Hematopoietic multipotent progenitor cell treated with erythropoietin and hydrocortisone succinate and interleukin-3 and kit ligand, for 15 days (in vitro differentiated cells): ENCODE data around the gene TINAGL1.

ENCODE experiments used
- DNase-seq: peaks from one replicate; pipeline ENCODE4 v3.0.0-alpha.2; 2015; ENCODE audit warnings: low spot score

The TINAGL1 gene

GRCh38 chr1:31568895-31569595 is 7.3 kb upstream of the TINAGL1 start:
- no peak for DNase-seq

- DNase-seq, result no peak
Observed at GRCh38 chr1:31569596-31570173, 6.6 kb upstream of the TINAGL1 start.

GRCh38 chr1:31570228-31570627 is 6.1 kb upstream of the TINAGL1 start:
- DNase-seq, result no peak

- no peak for DNase-seq
Observed at GRCh38 chr1:31570906-31571305, 5.4 kb upstream of the TINAGL1 start.

- DNase-seq, result no peak
Observed at GRCh38 chr1:31571340-31572295, 4.7 kb upstream of the TINAGL1 start.

GRCh38 chr1:31572323-31573104 is 3.8 kb upstream of the TINAGL1 start:
- no peak for DNase-seq

GRCh38 chr1:31573261-31573660 is 3.1 kb upstream of the TINAGL1 start:
- no peak for DNase-seq

GRCh38 chr1:31574749-31575368 is 1.5 kb upstream of the TINAGL1 start:
- no peak for DNase-seq

- no peak for DNase-seq
Observed at GRCh38 chr1:31575369-31576140, 760 bp upstream of the TINAGL1 start.

GRCh38 chr1:31576743-31577455 is 584 bp downstream of the TINAGL1 start:
- no peak for DNase-seq

- no peak for DNase-seq
Observed at GRCh38 chr1:31577515-31578192, 1.3 kb downstream of the TINAGL1 start.

GRCh38 chr1:31579374-31579773 is 3.1 kb downstream of the TINAGL1 start:
- no peak for DNase-seq

- no peak for DNase-seq
Observed at GRCh38 chr1:31580513-31580870, 4.2 kb downstream of the TINAGL1 start.

GRCh38 chr1:31580891-31581603 is 4.7 kb downstream of the TINAGL1 start:
- no peak for DNase-seq

GRCh38 chr1:31581821-31582810 is 5.8 kb downstream of the TINAGL1 start:
- no peak for DNase-seq

GRCh38 chr1:31583082-31583994 is 7.0 kb downstream of the TINAGL1 start:
- DNase-seq, result no peak
